ENCODE results near the gene CALCOCO1. TPM values are rescaled to one million over a fixed set of nuclear protein-coding genes. Genes with fewer than 3 reads are reported as not detected.

CALCOCO1 gene
- total and polyA plus RNA-seq, 2 of the 13 experiments (the other 11 are each of a cell fraction or from before 2014, with no cell fraction given): 7.7 to 47.7 TPM

- TF ChIP-seq SNAPC4 (CRISPR knock-in tag; IDR thresholded peaks at IDR 0.05): no peak
- TF ChIP-seq RFXAP (CRISPR knock-in tag; IDR thresholded peaks at IDR 0.05; ENCODE audit: borderline replicate concordance): no peak
- TF ChIP-seq ZNF451 (CRISPR knock-in tag; IDR thresholded peaks at IDR 0.05): no peak; the same call in 1 of the 2 replicates
- TF ChIP-seq JUND (CRISPR knock-in tag; IDR thresholded peaks at IDR 0.05): no peak
- no peak for TF ChIP-seq ZBTB33 (CRISPR knock-in tag; IDR thresholded peaks at IDR 0.05)
- TF ChIP-seq ZNF639 (CRISPR knock-in tag; conservative IDR thresholded peaks at IDR 0.05): no peak
- no peak for TF ChIP-seq TBL1XR1 (IDR thresholded peaks at IDR 0.05; ENCODE audit: borderline replicate concordance, low read length, partially characterized antibody)
- peak; percentile 57; the same call in 1 of the 2 replicates for TF ChIP-seq ZNF30 (CRISPR knock-in tag; IDR thresholded peaks at IDR 0.05)
- no peak for TF ChIP-seq REXO4 (CRISPR knock-in tag; IDR thresholded peaks at IDR 0.05; ENCODE audit: borderline replicate concordance)
- TF ChIP-seq, protein P1, sequence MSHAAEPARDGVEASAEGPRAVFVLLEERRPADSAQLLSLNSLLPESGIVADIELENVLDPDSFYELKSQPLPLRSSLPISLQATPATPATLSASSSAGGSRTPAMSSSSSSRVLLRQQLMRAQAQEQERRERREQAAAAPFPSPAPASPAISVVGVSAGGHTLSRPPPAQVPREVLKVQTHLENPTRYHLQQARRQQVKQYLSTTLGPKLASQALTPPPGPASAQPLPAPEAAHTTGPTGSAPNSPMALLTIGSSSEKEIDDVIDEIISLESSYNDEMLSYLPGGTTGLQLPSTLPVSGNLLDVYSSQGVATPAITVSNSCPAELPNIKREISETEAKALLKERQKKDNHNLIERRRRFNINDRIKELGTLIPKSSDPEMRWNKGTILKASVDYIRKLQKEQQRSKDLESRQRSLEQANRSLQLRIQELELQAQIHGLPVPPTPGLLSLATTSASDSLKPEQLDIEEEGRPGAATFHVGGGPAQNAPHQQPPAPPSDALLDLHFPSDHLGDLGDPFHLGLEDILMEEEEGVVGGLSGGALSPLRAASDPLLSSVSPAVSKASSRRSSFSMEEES (CRISPR knock-in tag; IDR thresholded peaks at IDR 0.05): no peak
- no peak for TF ChIP-seq ZNF678 (CRISPR knock-in tag; IDR thresholded peaks at IDR 0.05)
- 0 out of 2 replicates have a peak, but pooled peaks have one; percentile 20 for TF ChIP-seq ZNF101 (CRISPR knock-in tag; IDR thresholded peaks at IDR 0.05; ENCODE audit: borderline replicate concordance, low read depth)
- TF ChIP-seq ESRRA (CRISPR knock-in tag; IDR thresholded peaks at IDR 0.05; ENCODE audit: low read depth): no peak
- no peak for TF ChIP-seq RAD21 (CRISPR knock-in tag; IDR thresholded peaks at IDR 0.05)
- TF ChIP-seq SIN3A (IDR thresholded peaks at IDR 0.05; ENCODE audit: borderline replicate concordance, low read depth, low read length): peak; percentile 41; the same call in 1 of the 2 replicates
- no peak for TF ChIP-seq ZNF432 (CRISPR knock-in tag; IDR thresholded peaks at IDR 0.05; ENCODE audit: borderline replicate concordance)
- no peak for TF ChIP-seq DR1 (CRISPR knock-in tag; IDR thresholded peaks at IDR 0.05)
- TF ChIP-seq EEA1 (CRISPR knock-in tag; IDR thresholded peaks at IDR 0.05; ENCODE audit: borderline replicate concordance): no peak
- no peak for TF ChIP-seq MXI1 (IDR thresholded peaks at IDR 0.05; ENCODE audit: borderline replicate concordance, low read depth, low read length)
- 0 out of 2 replicates have a peak, but pooled peaks have one; percentile 73 for TF ChIP-seq NCOA1 (CRISPR knock-in tag; IDR thresholded peaks at IDR 0.05)
Observed at GRCh38 chr12:53674977-53675700, 52.1 kb downstream of the CALCOCO1 start (continued).

All from HepG2 (cell line).